Thoracic aorta (tissue), 2 donors: ENCODE measurements around the gene ADGRL2. TPM values are rescaled to one million over a fixed set of nuclear protein-coding genes. Genes with fewer than 3 reads are reported as not detected.

Experiments
- ATAC-seq: fragments of 150-250 bp; one replicate; pipeline ENCODE4 v1.8.0; 2017; ENCODE audit warnings: low read depth; ENCODE audit not compliant: insufficient number of reproducible peaks, low FRiP score
- DNase-seq: peaks from one replicate; pipeline ENCODE4 v3.0.0-alpha.2; 2020; ENCODE audit warnings: low spot score
- H3K27ac ChIP-seq, 2 donors: fragments of 200-600 bp; sonication (generic); 1 replicate in 1 of 2; 2 replicates in 1 of 2; pipeline ENCODE4 v1.5.1; 2016; ENCODE audit warnings: mild to moderate bottlenecking in 2 of 2, moderate library complexity in 2 of 2
- H3K27me3 ChIP-seq: fragments of 200-600 bp; sonication (generic); replicated peaks from 2 replicates; pipeline ENCODE4 v1.6.0; 2016; ENCODE audit warnings: mild to moderate bottlenecking; ENCODE audit not compliant: insufficient read depth
- H3K36me3 ChIP-seq: fragments of 200-600 bp; sonication (generic); one replicate; pipeline ENCODE4 v1.5.1; 2016
- H3K4me1 ChIP-seq, 2 donors: fragments of 200-600 bp; sonication (generic); 1 replicate in 1 of 2; 2 replicates in 1 of 2; pipeline versions ENCODE4 v1.5.1 to v1.6.0; 2016; ENCODE audit warnings: low read depth in 2 of 2, mild to moderate bottlenecking in 1 of 2; ENCODE audit not compliant: control insufficient read depth in 1 of 2
- H3K4me3 ChIP-seq: fragments of 200-600 bp; sonication (generic); 2 replicates; pipeline ENCODE4 v1.5.1; 2016; ENCODE audit warnings: mild to moderate bottlenecking
- H3K9me3 ChIP-seq: fragments of 200-600 bp; sonication (generic); 2 replicates; pipeline ENCODE4 v1.5.1; 2016
- total RNA-seq, 2 donors: library from RNA; depleted of rRNA; stranded (reverse); fragments of >200 nt; gene quantifications; one replicate each; pipeline versions ENCODE4 v1.1.0 to v1.2.3, GENCODE V29; 2016
- TF ChIP-seq, protein P1 (sequence below): fragments of 200-600 bp; sonication (generic); IDR thresholded peaks from one replicate; pipeline ENCODE4 v1.5.1; 2019; ENCODE audit warnings: antibody characterized with exemption

Gene ADGRL2
- total RNA-seq, 2 donors from 2014 or later, result 53.3 to 67.2 TPM

DNA sequence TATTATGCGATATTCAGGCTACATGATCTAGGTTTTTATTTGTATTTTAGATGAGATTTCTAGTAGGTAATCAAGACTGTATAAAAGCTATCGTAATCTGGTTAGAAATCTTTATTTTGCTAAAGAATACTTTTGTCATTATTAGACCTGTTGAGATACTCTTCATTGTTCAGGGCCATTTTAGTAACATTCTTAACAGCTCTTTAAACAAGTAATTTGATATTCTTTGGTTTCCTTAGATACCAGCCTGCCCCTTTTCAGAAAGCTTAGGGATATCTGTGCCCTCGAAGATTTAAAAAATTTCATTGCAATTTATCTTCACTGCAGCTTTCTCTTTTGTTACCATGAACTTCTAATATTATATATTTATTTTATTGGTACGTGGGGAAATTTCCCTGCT lies 18.9 kb downstream of the ADGRL2 start:
- ATAC-seq, result no peak
- H3K36me3 ChIP-seq, result no peaks in the 10 kb centered on the region
- no peak overlapping the region for H3K4me3 ChIP-seq
- no peak for DNase-seq
- H3K4me1 ChIP-seq, result peaks cover 6% of the 10 kb centered on the region in 2 donors
- no peak overlapping the region for H3K27ac ChIP-seq
- no peaks in the 10 kb centered on the region for H3K9me3 ChIP-seq
- TF ChIP-seq, protein P1, sequence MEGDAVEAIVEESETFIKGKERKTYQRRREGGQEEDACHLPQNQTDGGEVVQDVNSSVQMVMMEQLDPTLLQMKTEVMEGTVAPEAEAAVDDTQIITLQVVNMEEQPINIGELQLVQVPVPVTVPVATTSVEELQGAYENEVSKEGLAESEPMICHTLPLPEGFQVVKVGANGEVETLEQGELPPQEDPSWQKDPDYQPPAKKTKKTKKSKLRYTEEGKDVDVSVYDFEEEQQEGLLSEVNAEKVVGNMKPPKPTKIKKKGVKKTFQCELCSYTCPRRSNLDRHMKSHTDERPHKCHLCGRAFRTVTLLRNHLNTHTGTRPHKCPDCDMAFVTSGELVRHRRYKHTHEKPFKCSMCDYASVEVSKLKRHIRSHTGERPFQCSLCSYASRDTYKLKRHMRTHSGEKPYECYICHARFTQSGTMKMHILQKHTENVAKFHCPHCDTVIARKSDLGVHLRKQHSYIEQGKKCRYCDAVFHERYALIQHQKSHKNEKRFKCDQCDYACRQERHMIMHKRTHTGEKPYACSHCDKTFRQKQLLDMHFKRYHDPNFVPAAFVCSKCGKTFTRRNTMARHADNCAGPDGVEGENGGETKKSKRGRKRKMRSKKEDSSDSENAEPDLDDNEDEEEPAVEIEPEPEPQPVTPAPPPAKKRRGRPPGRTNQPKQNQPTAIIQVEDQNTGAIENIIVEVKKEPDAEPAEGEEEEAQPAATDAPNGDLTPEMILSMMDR, result no peak
- no peaks in the 10 kb centered on the region for H3K27me3 ChIP-seq

DNA sequence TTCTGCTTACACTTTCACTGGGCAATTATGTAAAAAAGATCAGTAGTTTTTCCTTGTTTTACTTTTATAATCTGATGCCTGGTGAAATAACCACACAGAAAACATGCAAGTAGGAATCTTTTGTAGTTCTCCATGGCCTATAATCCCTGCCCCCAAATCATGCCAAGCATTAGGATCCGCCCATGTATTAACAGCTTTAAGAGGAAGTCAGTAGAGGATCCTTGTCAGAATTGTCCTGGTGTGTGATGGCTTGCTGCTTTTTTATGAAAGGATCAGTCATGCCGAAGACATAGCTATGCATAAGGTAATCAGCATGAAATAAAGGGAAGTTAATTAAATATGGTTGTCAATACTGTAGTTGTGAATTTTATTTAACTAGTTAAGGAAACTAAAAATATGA lies 20.0 kb downstream of the ADGRL2 start:
- H3K4me1 ChIP-seq, result peaks cover 6% of the 10 kb centered on the region in 2 donors
- ATAC-seq (no peak), DNase-seq (no peak)
- H3K27me3 ChIP-seq, result no peaks in the 10 kb centered on the region
- no peaks in the 10 kb centered on the region for H3K9me3 ChIP-seq
- H3K36me3 ChIP-seq, result no peaks in the 10 kb centered on the region
- no peak overlapping the region for H3K4me3 ChIP-seq
- TF ChIP-seq, protein P1, result no peak
- no peak overlapping the region for H3K27ac ChIP-seq

DNA sequence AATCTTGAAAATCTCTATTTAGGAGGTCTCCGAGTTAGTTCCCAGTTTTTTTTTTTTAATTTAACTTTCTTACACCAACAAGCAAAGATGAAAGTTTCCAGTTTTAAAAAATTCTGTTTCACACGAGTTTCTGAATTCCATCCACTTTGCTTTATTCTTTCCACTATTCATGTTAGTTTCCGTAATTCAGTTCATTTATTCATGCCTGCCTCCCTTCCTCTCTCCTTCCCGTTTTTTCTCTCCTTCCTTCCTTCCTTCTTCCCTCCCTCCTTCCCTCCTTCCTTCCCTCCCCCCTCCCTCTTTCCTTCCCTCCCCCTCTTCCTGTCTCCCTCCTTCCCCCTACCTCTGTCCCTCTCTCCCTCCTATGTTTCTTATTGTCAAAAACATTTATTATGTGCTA lies 22.3 kb downstream of the ADGRL2 start:
- DNase-seq, result no peak
- no peak for ATAC-seq
- Histone ChIP-seq H3K4me1 (peaks cover 6 to 9% of the 10 kb centered on the region in 2 donors), H3K4me3 (no peak overlapping the region), H3K27me3 (no peaks in the 10 kb centered on the region), H3K9me3 (no peaks in the 10 kb centered on the region), H3K27ac (no peak overlapping the region), H3K36me3 (no peaks in the 10 kb centered on the region)
- TF ChIP-seq, protein P1, result no peak

DNA sequence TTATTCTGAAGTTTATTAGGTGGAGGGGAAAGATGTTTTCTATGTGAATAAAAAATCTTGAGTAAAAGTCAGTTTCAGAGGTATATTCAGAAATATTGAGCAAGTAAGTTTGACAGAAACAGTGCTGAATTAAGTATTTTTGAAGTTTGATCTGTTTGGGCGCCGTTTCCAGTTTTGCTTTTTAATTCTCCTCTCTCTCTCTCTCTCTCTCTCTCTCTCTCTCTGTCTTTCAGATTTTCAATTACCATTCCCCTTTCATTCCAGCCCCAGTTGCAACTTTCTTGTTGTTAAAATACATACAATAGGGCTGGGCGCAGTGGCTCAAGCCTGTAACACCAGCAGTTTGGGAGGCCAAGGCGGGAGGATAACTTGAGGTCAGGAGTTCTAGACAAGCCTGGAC lies 24.0 kb downstream of the ADGRL2 start:
- TF ChIP-seq, protein P1, result no peak

DNA sequence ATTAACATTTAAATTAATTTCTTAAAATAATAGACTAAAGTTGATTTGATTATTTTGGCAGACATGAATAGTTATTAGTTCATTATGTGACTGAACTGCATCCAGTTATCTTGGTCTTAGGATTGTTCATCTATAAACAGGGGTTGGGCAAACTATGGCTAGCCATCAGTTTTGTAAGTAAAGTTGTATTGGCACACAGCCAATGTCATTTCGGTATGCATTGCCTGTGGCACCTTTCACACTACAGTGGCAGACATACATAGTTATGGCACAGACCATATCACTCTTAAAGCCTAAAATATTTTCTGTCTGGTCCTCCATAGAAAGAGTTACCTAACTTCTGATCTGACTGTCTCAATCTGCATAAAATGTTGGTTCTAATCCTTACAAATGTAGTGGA lies 27.2 kb downstream of the ADGRL2 start:
- TF ChIP-seq, protein P1, result no peak
- no peak for DNase-seq
- H3K27ac ChIP-seq, result no peak overlapping the region
- ATAC-seq, result no peak
- peaks cover 0 to 14% of the 10 kb centered on the region in 2 donors for H3K4me1 ChIP-seq
- no peaks in the 10 kb centered on the region for H3K36me3 ChIP-seq
- H3K27me3 ChIP-seq, result no peaks in the 10 kb centered on the region
- no peak overlapping the region for H3K4me3 ChIP-seq
- H3K9me3 ChIP-seq, result no peaks in the 10 kb centered on the region

More for the DNA sequence above, 24.0 kb downstream of the ADGRL2 start:
- no peak overlapping the region for H3K27ac ChIP-seq
- no peak for ATAC-seq
- H3K9me3 ChIP-seq, result no peaks in the 10 kb centered on the region
- no peak for DNase-seq
- no peak overlapping the region for H3K4me3 ChIP-seq
- H3K27me3 ChIP-seq, result no peaks in the 10 kb centered on the region
- no peaks in the 10 kb centered on the region for H3K36me3 ChIP-seq
- peaks cover 0 to 4% of the 10 kb centered on the region in 2 donors for H3K4me1 ChIP-seq
